ENCODE measurements around the gene CSK.

- TF ChIP-seq, protein P1, sequence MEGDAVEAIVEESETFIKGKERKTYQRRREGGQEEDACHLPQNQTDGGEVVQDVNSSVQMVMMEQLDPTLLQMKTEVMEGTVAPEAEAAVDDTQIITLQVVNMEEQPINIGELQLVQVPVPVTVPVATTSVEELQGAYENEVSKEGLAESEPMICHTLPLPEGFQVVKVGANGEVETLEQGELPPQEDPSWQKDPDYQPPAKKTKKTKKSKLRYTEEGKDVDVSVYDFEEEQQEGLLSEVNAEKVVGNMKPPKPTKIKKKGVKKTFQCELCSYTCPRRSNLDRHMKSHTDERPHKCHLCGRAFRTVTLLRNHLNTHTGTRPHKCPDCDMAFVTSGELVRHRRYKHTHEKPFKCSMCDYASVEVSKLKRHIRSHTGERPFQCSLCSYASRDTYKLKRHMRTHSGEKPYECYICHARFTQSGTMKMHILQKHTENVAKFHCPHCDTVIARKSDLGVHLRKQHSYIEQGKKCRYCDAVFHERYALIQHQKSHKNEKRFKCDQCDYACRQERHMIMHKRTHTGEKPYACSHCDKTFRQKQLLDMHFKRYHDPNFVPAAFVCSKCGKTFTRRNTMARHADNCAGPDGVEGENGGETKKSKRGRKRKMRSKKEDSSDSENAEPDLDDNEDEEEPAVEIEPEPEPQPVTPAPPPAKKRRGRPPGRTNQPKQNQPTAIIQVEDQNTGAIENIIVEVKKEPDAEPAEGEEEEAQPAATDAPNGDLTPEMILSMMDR (IDR thresholded peaks at IDR 0.05) = no peak
- TF ChIP-seq ZFX (IDR thresholded peaks at IDR 0.05; ENCODE audit: borderline replicate concordance) = no peak
Observed at GRCh38 chr15:74777769-74778598, 3.9 kb upstream of the CSK start.

Measured in 22Rv1 (cell line).